GM19324 (cell line): Measurements from ENCODE around the gene CACNG5.

ENCODE experiments used
- ATAC-seq: cut with Tn5 transposase; IDR thresholded peaks from one replicate; pipeline ENCODE4 v1.9.1; 2021; ENCODE audit warnings: mild to moderate bottlenecking, moderate library complexity; ENCODE audit not compliant: unreplicated experiment, low FRiP score

Gene CACNG5

DNA sequence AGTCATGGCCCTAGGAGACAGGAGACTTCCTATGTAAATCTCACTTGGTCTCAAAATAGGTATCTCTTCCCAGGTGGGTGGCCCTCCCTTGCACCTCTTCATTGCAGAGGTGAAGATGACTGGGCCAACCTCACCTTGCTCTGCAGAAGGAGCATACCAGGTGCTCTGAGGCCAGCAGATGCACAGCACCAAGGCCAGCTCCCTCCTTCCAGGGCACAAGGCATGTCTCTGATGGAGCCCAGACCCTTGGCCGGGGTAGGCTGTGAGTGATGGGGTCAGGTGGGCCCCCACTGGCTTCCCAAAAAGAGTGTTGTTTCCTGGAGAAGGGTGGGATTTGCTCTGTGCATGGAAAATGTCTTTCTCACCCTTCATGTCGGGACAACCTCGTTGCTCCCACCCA is 12.8 kb downstream of the CACNG5 start:
- ATAC-seq = no peak

DNA sequence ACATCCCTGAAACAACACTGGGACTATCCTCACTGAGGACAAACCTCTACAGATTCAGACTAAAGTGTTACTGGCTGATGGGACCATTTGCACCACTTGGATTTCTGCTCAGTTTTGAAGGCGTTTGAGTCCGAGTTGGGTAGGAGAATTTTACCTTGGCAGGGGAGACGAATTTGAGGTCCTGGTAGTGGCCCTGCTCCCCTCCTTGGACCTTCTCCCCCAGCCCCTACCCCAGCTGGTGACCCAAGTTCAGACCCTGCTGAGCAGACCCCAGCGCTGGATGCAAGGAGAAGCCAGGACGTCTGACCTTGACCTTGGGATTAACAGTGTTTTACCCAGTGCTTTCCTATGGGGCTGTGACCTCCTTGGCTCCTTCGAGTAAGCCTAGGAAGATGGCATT is 13.6 kb downstream of the CACNG5 start:
- ATAC-seq = no peak

DNA sequence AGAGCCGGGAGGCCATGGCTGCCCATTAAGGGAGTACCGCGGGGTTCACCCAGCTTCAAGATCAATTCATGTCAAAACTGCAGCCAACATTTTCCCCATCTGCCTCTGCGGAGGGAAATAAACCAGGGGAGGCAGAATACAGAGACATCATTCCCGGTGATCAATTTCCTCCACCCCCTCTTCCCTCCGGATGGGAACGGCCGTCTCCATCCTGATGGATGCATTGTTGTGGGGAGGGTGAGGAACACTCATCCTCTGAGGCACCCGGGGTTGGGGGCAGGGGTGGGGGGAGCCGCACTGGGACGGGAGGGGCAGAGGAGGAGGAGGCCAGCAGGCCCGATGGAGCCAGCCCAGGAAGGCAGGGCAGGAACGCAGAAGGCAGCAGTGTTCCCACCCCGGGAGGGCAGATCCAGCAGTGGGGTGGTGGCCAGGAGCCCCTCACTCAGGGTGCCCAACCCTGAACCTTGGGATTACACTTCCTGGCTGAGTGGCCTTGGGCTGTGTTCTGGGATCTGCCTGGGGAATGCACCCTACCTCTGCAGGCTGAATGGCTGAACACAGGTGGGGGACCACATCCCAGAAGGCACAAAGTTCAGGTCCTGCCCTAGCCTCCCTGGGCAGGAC is 14.2 kb downstream of the CACNG5 start:
- ATAC-seq = no peak

GRCh38 chr17:66849851-66850580 is 15.1 kb downstream of the CACNG5 start:
- ATAC-seq = no peak

DNA sequence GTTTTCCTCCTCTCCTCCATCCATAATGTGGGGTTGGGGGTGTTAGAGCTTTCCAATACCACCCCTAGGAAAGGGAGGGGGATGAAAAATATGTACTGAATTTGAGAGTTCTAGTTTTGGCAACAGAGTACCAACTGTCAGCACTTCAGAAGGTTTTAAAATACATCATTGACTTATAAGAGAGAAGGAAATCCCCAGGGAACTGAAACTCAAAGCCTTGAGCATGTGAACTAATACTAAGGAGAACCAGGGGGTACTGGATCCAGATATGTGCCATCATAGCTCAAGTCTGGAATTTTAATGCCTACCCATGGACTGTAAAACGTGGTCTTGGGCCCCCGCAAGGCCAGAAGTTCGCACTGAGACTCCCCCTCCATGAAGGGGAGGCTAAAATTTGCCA is 15.8 kb downstream of the CACNG5 start:
- ATAC-seq = no peak

DNA sequence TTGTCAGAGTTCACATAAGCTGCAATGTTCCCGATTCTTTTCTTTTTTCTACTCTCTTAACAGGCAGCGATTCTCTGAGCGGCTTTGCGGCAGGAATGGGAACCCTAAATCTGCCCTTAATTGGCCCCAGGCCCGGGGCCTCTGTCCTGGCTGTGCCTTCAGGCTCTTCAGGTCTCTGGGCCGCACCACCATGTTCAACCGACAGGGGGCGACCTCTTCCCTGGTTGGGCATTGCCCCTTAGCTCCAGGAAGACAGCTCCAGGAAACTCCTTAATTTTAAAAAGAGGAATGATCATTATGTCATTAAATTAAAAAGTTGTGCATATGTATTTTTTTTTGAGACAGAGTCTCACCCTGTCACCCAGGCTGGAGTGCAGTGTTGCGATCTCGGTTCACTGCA is 20.3 kb downstream of the CACNG5 start:
- ATAC-seq = no peak

DNA sequence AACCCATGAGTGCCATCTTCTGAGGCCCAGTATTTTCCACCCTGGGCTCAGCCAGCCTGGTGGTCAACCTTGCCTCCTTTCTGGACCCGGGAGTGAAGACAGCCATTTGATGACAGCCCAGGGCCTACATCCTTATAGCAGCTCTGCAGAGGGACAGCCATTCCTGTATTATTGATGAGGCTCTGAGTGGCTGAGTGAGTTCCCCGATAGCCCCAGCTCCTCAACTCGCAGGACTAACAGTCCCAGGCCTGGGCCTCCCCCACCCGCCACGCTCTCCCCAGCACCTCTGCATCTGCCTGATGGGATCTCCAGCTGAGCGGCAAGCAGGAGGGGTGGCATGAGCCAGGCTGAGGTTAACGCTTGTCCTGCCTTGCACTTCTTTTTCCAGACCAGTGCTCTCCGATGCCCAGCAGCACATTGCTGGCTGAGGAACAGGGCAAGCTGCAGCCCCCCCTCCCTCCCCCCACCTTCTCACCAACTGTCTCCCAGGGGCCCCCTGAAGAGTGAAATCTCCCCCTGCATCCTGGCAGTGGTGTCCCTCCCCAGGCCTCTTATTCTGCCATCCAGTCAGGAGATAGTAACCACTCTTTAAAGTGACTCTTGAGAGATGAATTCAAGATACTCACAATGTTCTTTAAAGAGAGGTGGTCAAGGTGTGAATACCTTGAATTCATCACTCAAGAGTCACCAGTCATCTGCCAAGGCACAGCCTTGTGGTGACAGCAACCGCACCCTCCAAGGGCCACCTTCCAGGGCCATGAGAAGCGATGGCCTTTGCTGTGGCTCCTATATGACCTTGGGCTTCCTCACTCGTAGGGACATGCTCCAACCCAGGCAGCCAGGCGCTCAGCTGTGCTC is 23.5 kb downstream of the CACNG5 start:
- no peak for ATAC-seq

DNA sequence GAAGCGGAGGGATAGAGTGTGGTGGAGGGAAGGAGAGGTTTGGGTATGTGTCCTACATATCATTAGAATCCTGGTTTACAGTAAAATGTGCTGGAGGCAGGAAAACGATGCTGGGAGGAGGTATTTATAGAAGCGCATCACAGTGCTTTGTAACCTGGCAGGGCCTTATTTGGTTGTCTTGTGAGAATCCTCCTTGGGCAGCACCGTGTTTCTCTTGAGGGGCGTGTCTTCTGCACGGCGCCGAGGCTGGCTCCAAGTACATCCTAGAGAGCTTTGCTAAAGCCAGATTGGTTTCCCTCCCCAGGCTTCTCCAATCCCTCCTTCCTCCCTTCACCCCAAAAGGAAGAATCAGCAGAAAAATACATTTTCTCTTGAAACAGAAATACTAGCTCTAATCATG is 24.4 kb downstream of the CACNG5 start:
- no peak for ATAC-seq

- ATAC-seq = no peak
Observed at GRCh38 chr17:66860204-66860603, 25.3 kb downstream of the CACNG5 start.

GRCh38 chr17:66863820-66864219 is 28.9 kb downstream of the CACNG5 start:
- no peak for ATAC-seq

GRCh38 chr17:66865151-66865550 is 30.2 kb downstream of the CACNG5 start:
- ATAC-seq = no peak

GRCh38 chr17:66873962-66874361 is 39.0 kb downstream of the CACNG5 start:
- no peak for ATAC-seq

- ATAC-seq = no peak
Observed at GRCh38 chr17:66884931-66885330, 50.0 kb downstream of the CACNG5 start.

DNA sequence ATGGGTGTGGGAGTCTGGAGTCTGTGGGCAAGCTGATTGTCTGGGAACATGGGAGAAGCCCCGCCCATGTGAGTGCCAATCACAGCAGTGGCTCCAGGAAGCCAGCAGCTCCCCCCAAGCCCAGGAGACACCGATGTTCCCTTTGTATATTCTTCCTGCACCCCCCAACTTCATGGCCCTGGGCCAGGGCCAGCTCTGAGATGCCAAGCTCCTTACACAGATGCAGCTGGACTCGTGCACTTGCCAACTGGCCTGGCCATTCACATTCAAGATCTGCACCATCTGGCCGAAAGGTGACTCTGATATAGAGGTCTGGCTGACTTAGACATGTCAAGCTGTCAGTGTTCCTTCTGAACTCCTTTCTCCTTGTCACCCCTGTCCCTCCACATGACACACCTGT is 50.5 kb downstream of the CACNG5 start:
- ATAC-seq = no peak

GRCh38 chr17:66889480-66890230 is 54.7 kb downstream of the CACNG5 start:
- ATAC-seq = no peak

DNA sequence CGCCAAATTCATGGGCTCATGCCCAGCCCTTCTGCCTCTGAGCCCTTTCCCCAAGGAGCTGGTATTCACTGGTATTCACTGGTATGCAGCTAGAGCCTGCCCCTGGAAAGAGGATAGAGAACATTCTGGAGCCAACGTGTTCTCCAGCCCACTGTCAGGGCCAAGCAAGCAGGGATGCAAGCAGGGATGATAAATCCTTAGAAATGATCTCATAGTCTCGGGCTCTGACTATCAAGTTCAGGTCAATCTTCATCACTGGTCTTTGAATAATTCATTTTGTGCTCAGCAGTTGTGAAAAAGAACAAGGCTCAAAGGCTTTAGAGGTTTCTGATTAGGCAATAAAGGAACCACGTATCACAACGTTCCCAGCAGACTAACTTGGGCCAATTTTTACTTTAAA is 57.3 kb downstream of the CACNG5 start:
- ATAC-seq = no peak

GRCh38 chr17:66893382-66893781 is 58.5 kb downstream of the CACNG5 start:
- ATAC-seq = no peak

DNA sequence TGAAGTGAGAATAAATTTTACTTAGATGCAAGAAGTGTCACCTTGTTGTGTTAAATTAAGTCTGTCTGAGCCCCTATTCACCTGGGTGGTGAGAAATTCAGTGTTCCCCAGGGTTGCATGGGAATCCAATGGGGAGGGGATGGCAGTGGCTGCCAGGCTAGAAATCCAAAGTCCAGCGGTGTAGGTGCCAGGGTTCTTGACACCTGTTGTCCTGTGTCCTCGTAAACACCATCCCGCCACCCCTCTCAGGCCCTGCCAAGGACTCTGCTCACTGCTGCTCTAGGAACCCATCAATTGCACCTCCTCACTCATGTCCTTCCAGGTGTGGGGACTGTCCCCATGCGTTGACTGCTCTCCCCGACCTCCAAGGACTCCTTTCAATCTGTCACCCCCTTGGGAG is 58.9 kb downstream of the CACNG5 start:
- ATAC-seq = no peak

GRCh38 chr17:66897141-66897540 is 62.2 kb downstream of the CACNG5 start:
- ATAC-seq = no peak

GRCh38 chr17:66898536-66898935 is 63.6 kb downstream of the CACNG5 start:
- no peak for ATAC-seq
